ENCODE results near the gene THRB. TPM values are rescaled to one million over a fixed set of nuclear protein-coding genes. Genes with fewer than 3 reads are reported as not detected.

Gene THRB
- total RNA-seq, 6 experiments from 2014 or later: 14.5 to 29.5 (median 17.3) TPM

DNA sequence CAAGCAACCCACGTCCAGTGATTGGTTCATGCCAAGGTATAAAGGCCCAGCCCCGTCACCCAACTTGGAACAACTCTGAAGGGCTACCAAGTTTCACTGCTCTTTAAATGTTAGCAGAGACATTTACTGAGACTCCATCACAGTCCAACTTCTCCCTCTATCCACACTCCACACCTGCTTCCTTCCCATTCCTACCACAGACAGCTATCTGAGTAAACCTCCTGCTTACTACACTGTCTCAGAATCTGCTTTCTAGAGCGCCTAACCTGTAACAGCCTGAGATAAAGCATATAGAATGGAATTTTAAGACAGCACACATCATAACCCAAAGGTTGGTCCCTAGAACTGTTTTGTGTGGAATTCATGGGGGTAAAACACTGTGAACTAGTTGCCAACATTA is 106.5 kb downstream of the THRB start:
- H3K27me3 ChIP-seq: no peaks in the 10 kb centered on the region
- intact Hi-C loops (cut with DNase I): no loop called here
- no peak overlapping the region for H3K27ac ChIP-seq
- TF ChIP-seq, protein P1, sequence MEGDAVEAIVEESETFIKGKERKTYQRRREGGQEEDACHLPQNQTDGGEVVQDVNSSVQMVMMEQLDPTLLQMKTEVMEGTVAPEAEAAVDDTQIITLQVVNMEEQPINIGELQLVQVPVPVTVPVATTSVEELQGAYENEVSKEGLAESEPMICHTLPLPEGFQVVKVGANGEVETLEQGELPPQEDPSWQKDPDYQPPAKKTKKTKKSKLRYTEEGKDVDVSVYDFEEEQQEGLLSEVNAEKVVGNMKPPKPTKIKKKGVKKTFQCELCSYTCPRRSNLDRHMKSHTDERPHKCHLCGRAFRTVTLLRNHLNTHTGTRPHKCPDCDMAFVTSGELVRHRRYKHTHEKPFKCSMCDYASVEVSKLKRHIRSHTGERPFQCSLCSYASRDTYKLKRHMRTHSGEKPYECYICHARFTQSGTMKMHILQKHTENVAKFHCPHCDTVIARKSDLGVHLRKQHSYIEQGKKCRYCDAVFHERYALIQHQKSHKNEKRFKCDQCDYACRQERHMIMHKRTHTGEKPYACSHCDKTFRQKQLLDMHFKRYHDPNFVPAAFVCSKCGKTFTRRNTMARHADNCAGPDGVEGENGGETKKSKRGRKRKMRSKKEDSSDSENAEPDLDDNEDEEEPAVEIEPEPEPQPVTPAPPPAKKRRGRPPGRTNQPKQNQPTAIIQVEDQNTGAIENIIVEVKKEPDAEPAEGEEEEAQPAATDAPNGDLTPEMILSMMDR (IDR thresholded peaks at IDR 0.05): no peak
- H3K9me3 ChIP-seq: no peaks in the 10 kb centered on the region
- 87% methylated on average over 3 of the region's 3 CpGs for WGBS (ENCODE audit: insufficient coverage, low coverage, low lambda C conversion rate, missing lambda C conversion rate)
- DNase-seq (no peak), ATAC-seq (no peak)
- no peak overlapping the region for H3K4me3 ChIP-seq
- H3K4me1 ChIP-seq: peaks cover 0 to under 1% (median 0%) of the 10 kb centered on the region in 4 donors
- no peaks in the 10 kb centered on the region for H3K36me3 ChIP-seq

DNA sequence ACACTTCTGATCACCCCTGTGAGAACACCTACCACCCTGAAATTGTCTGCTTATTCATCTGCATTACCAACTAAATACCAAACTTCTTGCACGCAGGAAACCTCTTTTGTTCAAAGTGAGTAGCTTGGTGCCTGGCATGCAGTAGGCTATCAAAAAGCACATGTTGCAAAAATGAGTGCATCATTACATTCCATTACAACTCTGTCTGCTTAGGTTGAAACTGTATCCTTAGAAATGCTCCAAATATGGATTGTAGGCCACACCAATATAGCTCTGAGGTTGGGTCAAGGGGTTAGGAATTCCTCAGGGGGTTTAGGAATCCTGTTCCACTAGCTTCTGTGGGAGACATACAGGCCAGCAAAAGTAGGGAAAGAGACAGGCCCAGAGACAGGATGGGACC is 107.2 kb downstream of the THRB start:
- Histone ChIP-seq H3K36me3 (no peaks in the 10 kb centered on the region), H3K4me1 (no peaks in the 10 kb centered on the region), H3K4me3 (no peak overlapping the region), H3K9me3 (no peaks in the 10 kb centered on the region), H3K27ac (no peak overlapping the region), H3K27me3 (no peaks in the 10 kb centered on the region)
- intact Hi-C loops (cut with DNase I): no loop called here
- DNase-seq (no peak), ATAC-seq (no peak)
- TF ChIP-seq, protein P1 (IDR thresholded peaks at IDR 0.05): no peak
- TF ChIP-seq POLR2A (IDR thresholded peaks at IDR 0.05): no peak
- 93% methylated on average over 1 of the region's 1 CpG for WGBS (ENCODE audit: insufficient coverage, low coverage, low lambda C conversion rate, missing lambda C conversion rate)

DNA sequence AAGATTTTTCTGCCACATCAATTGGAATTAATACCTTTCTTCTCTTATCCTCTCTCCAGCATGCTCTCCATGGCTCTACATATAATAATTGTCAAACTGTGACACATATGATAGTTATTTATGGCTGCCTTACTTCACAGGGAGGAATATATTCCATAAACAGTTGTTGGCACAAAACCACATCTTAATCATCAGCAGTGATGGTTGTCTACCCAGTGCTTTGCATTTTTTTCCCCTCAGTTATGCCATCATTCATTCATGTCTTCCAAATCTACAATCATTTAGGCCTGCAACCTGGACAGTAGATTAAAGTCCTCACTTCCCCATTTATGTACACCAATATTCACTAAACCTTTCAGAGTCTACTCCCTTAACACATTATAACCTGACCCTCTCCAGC is 107.7 kb downstream of the THRB start:
- H3K27me3 ChIP-seq: no peaks in the 10 kb centered on the region
- TF ChIP-seq, protein P1 (IDR thresholded peaks at IDR 0.05): no peak
- TF ChIP-seq POLR2A (IDR thresholded peaks at IDR 0.05): no peak
- no peak overlapping the region for H3K27ac ChIP-seq
- intact Hi-C loops (cut with DNase I): no loop called here
- no peak for DNase-seq
- ATAC-seq: no peak
- H3K36me3 ChIP-seq: no peaks in the 10 kb centered on the region
- no peak overlapping the region for H3K4me3 ChIP-seq
- H3K4me1 ChIP-seq: no peaks in the 10 kb centered on the region
- H3K9me3 ChIP-seq: no peaks in the 10 kb centered on the region

DNA sequence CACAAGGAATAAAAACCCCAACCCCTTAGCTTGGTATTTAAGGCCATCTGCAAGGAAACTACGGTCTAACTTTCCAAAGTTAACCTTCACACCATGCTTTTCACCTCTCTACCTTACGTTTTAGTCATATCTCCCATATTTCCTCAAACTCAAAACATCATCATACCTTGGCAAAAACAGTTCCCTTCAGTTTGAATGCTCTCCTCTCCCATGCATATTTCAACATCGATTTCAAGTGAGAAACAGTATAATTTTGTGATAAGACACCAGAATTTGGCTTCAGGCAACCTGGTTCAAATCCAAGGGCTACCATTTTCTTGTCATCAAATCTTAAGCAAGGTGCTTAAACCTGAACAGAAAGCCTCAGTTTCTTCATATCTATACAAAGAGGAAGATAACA is 108.2 kb downstream of the THRB start:
- H3K27me3 ChIP-seq: no peaks in the 10 kb centered on the region
- TF ChIP-seq, protein P1 (IDR thresholded peaks at IDR 0.05): no peak
- TF ChIP-seq POLR2A (IDR thresholded peaks at IDR 0.05): no peak
- H3K4me3 ChIP-seq: no peak overlapping the region
- DNase-seq (no peak), ATAC-seq (no peak)
- no peaks in the 10 kb centered on the region for H3K36me3 ChIP-seq
- no peaks in the 10 kb centered on the region for H3K9me3 ChIP-seq
- no peak overlapping the region for H3K27ac ChIP-seq
- H3K4me1 ChIP-seq: no peaks in the 10 kb centered on the region
- 92% methylated on average over 3 of the region's 3 CpGs for WGBS (ENCODE audit: insufficient coverage, low coverage, low lambda C conversion rate, missing lambda C conversion rate)
- intact Hi-C loops (cut with DNase I): no loop called here

DNA sequence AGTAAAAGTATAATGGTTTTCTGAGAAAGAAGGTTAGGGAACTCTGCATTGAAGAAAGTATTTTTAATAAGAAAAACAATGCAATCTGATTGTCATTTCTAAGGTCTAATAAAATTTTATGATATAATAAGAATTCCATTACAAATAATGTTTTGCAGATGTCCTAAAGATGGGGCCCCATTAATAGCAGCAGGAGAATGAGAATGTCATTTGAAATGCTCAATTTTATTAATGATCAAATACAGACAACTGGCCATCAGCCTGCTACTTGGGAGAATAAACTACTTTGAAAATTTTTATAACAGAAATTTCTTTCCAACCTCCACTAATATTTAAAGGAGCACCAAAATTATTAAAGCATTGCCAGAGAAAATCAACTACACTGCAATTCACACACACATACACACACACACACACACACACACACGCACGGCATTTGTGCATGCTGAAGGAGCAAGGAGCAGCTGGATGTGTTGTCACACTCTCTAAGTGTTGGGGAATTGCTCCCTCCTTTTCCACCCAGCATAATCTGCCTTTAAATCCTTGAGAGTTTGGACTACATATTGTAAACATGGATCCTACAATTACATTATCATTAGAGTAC is 109.5 kb downstream of the THRB start:
- Histone ChIP-seq H3K4me3 (no peak overlapping the region), H3K4me1 (no peaks in the 10 kb centered on the region), H3K27me3 (no peaks in the 10 kb centered on the region), H3K9me3 (no peaks in the 10 kb centered on the region), H3K27ac (no peak overlapping the region), H3K36me3 (no peaks in the 10 kb centered on the region)
- TF ChIP-seq POLR2A (IDR thresholded peaks at IDR 0.05): no peak
- TF ChIP-seq, protein P1 (IDR thresholded peaks at IDR 0.05): no peak
- intact Hi-C loops (cut with DNase I): no loop called here
- ATAC-seq (no peak), DNase-seq (no peak)
- 87% methylated on average over 2 of the region's 2 CpGs for WGBS (ENCODE audit: insufficient coverage, low coverage, low lambda C conversion rate, missing lambda C conversion rate)
